ENCODE results near the gene KIF1A. TPM values are rescaled to one million over a fixed set of nuclear protein-coding genes. Genes with fewer than 3 reads are reported as not detected.
"Not testable (repeated sequence)": the region's sequence is repeated elsewhere in the genome, so short reads cannot be mapped to it uniquely, and the experiment has no call there.

The KIF1A gene
- total RNA-seq, 1 experiment from 2014 or later, result 1.2 TPM

- in situ Hi-C loops (cut with HindIII; ENCODE audit: low pct_unique_long_range_greater_than_20kb, low sequenced_read_pairs), result no loop called here
- DNase-seq (ENCODE audit: low read depth), result no peak
Observed at GRCh38 chr2:240850756-240851077, 30.7 kb upstream of the KIF1A start.

- in situ Hi-C loops (cut with HindIII; ENCODE audit: low pct_unique_long_range_greater_than_20kb, low sequenced_read_pairs), result no loop called here
- DNase-seq (ENCODE audit: low read depth), result no peak
Observed at GRCh38 chr2:240850026-240850425, 30.0 kb upstream of the KIF1A start.

DNA sequence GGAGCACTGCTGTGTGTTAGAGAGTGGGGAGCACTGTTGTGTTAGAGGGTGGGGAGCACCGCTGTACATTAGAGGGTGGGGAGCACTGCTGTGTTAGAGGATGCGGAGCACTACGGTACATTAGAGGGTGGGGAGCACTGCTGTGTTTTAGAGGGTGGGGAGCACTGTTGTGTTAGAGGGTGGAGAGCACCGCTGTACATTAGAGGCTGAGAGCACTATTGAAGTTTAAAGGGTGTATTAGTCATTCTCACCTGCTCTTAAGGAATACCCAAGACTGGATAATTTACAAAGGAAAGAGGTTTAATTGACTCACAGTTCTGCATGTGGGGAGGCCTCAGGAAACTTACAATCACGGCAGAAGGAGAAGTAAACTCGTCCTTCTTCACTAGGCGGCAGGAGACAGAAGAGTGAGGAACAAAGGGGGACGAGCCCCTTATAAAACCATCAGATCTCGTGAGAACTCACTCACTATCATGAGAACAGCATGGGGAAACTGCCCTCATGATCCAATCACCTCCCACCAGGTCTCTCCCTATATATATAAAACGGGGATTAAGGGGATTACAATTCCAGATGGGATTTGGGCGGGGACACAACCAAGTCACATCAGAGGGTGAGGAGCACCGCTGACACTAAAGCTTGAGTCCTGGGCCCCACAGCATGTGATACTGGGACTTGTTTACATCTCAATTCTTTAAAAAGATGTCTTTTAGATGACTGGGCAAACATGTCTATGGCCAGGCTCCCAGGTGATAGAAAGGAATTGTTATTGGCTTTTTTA is 29.1 kb upstream of the KIF1A start:
- DNase-seq (ENCODE audit: low read depth), result no peak
- in situ Hi-C loops (cut with HindIII; ENCODE audit: low pct_unique_long_range_greater_than_20kb, low sequenced_read_pairs), result no loop called here

GRCh38 chr2:240847817-240848216 is 27.8 kb upstream of the KIF1A start:
- in situ Hi-C loops (cut with HindIII; ENCODE audit: low pct_unique_long_range_greater_than_20kb, low sequenced_read_pairs), result no loop called here

GRCh38 chr2:240846873-240847595 is 27.0 kb upstream of the KIF1A start:
- in situ Hi-C loops (cut with HindIII; ENCODE audit: low pct_unique_long_range_greater_than_20kb, low sequenced_read_pairs), result no loop called here
- DNase-seq (ENCODE audit: low read depth), result no peak

More at GRCh38 chr2:240847817-240848216, 27.8 kb upstream of the KIF1A start:
- DNase-seq (ENCODE audit: low read depth), result no peak

DNA sequence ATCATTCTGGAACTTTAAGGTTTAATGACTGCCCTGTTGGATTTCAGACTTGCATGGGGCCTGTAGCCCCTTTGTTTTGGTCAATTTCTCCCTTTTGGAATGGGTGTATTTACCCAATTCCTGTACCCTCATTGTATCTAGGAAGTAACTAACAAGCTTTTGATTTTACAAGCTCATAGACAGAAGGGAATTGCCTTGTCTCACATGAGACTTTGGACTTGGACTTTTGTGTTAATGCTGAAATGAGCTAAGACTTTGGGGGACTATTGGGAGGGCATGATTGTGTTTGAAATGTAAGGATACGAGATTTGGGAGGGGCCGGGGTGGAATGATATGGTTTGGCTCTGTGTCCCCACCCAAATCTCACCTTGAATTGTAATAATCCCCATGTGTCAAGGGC is 26.3 kb upstream of the KIF1A start:
- in situ Hi-C loops (cut with HindIII; ENCODE audit: low pct_unique_long_range_greater_than_20kb, low sequenced_read_pairs); DNase-seq (ENCODE audit: low read depth): not testable (repeated sequence)

DNA sequence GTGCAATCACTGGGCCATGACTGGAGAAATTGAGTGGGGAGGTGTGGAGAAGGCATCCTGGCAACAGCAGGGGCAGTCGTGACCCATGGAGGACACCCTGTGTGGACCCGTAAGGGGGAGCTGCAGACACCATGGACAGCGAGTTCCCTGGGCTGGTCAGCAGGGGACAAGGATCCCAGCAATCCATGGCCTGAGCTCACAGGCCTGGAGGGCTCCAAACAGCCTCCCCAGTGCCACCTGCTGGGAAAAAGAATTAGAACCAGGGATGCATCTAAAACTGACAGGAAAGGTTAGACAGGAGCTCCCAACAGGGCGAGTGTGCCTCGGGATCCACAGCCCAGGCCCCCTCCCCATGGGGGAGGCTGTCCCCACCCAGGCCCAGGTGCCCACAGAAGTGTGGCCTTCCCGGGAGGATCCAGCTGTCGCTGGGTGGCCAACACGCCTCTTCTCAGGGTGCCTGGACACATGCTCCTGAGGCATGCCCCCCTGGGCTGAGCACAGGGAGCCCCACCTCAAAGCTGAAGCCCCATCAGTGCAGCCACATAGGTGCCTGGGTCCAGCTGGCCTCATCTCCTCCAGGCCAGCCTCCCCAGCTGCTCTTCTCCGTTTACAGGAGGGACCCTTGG is 20.5 kb upstream of the KIF1A start:
- in situ Hi-C loops (cut with HindIII; ENCODE audit: low pct_unique_long_range_greater_than_20kb, low sequenced_read_pairs), result no loop called here
- peak; percentile 39 for DNase-seq (ENCODE audit: low read depth)

- DNase-seq (ENCODE audit: low read depth), result no peak
- in situ Hi-C loops (cut with HindIII; ENCODE audit: low pct_unique_long_range_greater_than_20kb, low sequenced_read_pairs), result no loop called here
Observed at GRCh38 chr2:240839152-240840143, 19.4 kb upstream of the KIF1A start.

DNA sequence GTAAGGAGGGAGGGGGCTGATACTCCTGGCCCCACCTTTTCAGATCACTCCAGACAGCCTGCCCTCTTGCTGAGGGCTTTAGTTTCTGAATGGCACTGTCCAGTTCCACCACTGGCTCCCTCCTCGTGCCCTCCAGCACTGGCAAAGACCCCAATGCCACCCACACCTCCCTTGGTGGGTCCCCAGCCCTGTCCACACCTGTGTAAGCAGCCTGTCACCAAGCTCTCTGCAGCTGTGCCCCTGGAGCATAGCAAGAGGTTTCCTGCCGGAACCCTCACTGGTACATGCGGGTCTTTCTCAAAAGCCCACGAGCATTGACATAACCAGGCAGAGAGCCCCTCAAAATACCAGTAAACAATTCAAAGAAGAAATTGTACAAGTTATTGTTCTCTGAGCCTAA is 17.6 kb upstream of the KIF1A start:
- DNase-seq (ENCODE audit: low read depth), result no peak
- in situ Hi-C loops (cut with HindIII; ENCODE audit: low pct_unique_long_range_greater_than_20kb, low sequenced_read_pairs), result no loop called here

GRCh38 chr2:240836781-240837467 is 16.9 kb upstream of the KIF1A start:
- in situ Hi-C loops (cut with HindIII; ENCODE audit: low pct_unique_long_range_greater_than_20kb, low sequenced_read_pairs), result no loop called here
- no peak for DNase-seq (ENCODE audit: low read depth)

DNA sequence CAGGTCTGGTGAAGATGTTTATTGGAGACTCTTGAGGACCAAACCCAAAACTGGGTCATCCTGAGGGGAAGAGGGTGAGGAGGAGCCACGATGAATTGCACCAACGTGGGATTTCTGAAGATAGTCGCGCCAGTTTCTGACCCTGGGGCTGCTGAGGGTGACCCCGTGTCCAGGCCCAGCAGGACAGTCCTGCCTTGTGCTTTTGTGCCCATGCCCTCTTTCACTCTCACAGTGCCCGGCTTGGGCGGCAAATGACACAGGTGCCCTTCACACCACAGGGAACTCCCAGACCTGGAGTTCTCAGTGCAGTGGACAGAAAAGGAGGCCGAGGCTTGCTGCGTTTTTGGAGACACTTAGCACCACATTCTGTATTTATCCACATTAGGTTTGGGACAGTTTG is 15.5 kb upstream of the KIF1A start:
- no peak for DNase-seq (ENCODE audit: low read depth)
- in situ Hi-C loops (cut with HindIII; ENCODE audit: low pct_unique_long_range_greater_than_20kb, low sequenced_read_pairs), result no loop called here

GRCh38 chr2:240834377-240834975 is 14.5 kb upstream of the KIF1A start:
- in situ Hi-C loops (cut with HindIII; ENCODE audit: low pct_unique_long_range_greater_than_20kb, low sequenced_read_pairs), result no loop called here
- DNase-seq (ENCODE audit: low read depth), result no peak

DNA sequence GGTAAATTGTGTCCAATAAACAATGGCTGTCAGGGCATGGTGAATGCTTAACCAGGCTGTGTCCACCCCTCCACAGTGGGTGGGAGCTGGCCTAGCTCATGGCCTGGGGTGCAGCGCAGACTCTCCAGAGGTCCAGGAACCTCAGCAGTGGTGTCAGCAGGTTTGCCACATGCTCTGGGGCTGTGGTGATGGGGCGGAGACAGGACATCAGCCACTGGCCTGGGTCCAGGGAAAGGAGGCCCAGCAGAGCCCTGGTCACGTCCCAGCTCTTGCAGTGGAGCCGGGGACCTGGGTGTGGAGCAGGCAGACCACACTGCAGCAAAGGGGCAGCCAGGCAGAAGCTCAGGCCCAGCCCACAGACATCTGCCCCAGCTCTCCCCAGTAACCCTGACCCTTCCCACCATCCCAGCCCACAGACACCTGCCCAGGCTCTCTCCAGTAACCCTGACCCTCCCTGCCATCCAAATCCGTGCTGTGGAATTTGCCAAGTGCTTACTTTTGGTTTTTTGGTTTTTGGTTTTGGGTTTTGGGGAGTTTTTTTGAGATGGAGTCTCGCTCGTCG is 13.8 kb upstream of the KIF1A start:
- no peak for DNase-seq (ENCODE audit: low read depth)
- in situ Hi-C loops (cut with HindIII; ENCODE audit: low pct_unique_long_range_greater_than_20kb, low sequenced_read_pairs), result no loop called here

DNA sequence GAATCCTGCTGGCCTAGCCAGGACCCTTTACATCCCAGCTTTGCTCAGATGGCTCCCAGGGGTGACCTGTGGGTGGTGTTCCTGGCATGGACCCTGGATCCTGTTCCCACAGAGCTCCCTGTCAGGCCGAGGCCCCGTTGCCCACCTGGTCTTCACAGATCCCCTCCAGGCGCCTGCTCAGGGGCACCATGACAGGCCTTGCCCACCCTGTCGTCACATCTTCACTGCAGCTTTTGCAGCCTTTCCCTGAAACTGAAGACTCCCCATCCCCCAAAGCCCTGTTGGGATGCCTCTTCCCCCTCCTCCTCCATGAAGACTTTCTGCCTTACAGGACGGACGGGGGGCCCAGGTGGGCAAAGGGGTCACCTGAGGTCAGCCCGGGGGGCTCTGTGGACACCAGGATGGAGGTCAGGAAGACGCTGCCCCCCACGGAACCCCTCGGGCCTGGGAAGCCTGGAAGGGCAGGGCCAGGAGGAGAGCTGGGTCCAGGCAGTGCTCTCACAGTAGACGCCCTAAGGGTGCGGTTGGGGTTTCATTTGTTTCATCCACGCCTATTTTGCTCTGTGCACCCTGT is 13.0 kb upstream of the KIF1A start:
- in situ Hi-C loops (cut with HindIII; ENCODE audit: low pct_unique_long_range_greater_than_20kb, low sequenced_read_pairs), result no loop called here
- DNase-seq (ENCODE audit: low read depth), result no peak

DNA sequence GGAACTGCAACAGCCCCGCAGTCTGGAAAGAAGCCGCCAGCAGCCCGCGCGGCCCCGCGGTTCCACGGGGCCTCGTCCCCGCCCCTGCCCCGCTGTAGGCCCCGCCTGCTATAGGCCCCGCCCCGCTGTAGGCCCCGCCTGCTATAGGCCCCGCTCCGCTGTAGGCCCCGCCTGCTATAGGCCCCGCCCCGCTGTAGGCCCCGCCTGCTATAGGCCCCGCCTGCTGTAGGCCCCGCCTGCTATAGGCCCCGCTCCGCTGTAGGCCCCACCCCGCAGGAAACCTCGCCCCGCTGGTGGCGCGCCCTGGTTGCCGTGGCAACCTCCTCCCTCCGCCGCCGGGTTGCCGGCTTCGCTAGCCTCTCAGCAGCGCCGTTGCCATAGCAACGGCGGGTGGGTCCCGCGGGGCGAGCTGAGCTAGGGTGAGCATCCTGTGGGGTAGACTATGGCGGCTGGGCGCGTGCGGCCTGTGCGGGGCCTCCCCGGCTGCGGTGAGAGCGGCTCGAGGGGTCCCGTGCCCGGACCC is 12.2 kb upstream of the KIF1A start:
- DNase-seq (ENCODE audit: low read depth), result no peak
- in situ Hi-C loops (cut with HindIII; ENCODE audit: low pct_unique_long_range_greater_than_20kb, low sequenced_read_pairs), result no loop called here

DNA sequence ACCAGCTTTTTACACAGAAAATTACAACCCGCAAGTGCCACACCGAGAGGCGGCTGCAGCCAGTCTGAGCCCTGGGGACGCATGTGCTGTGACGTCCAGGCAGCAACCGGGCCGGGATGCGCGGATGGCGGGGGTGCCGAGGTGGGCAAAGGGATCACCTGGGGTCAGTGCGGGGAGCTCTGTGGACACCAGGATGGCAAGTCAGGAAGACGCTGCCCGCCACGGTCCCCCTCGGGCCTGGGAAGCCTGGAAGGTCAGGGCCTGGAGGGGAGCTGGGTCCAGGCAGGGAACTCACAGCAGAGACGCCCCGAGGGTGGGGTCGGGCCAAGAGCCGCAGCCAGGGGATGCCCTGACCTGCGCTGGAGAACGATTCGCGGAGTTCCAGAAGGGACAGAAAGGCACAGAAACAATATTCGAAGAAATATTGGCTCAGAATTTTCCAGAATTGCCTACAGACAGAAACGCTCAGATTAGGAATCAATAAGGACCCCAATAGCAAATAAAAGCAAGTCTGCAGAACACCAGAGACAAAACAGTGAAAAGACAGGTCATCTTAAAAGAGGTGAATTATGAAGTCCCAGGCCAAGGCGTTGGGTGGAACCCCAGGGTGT is 11.7 kb upstream of the KIF1A start:
- no peak for DNase-seq (ENCODE audit: low read depth)
- in situ Hi-C loops (cut with HindIII; ENCODE audit: low pct_unique_long_range_greater_than_20kb, low sequenced_read_pairs), result no loop called here
